Neural crest cell (in vitro differentiated cells): ENCODE measurements around the gene MRPL58. TPM values are rescaled to one million over a fixed set of nuclear protein-coding genes. Genes with fewer than 3 reads are reported as not detected.

Source experiments
- DNase-seq: peaks from one replicate; pipeline ENCODE4 v3.0.0; 2021; ENCODE audit warnings: low read depth, mixed read lengths, low spot score
- H3K27ac Mint-ChIP-seq: one replicate; pipeline ENCODE4 v1.8.0; 2021; ENCODE audit warnings: mild to moderate bottlenecking, mixed read lengths; ENCODE audit not compliant: unreplicated experiment
- H3K27me3 Mint-ChIP-seq: 2 replicates; pipeline ENCODE4 v1.8.0; 2021; ENCODE audit warnings: low read depth, mild to moderate bottlenecking, mixed read lengths
- H3K36me3 Mint-ChIP-seq: 2 replicates; pipeline ENCODE4 v1.8.0; 2021; ENCODE audit warnings: low read depth, mild to moderate bottlenecking, mixed read lengths
- H3K4me1 Mint-ChIP-seq: 2 replicates; pipeline ENCODE4 v1.8.0; 2021; ENCODE audit warnings: mixed read lengths
- H3K4me3 Mint-ChIP-seq: one replicate; pipeline ENCODE4 v1.8.0; 2021; ENCODE audit warnings: mild to moderate bottlenecking, mixed read lengths
- H3K9me3 Mint-ChIP-seq: 2 replicates; pipeline ENCODE4 v1.8.0; 2021; ENCODE audit warnings: mixed read lengths
- total RNA-seq: library from RNA; stranded (reverse); gene quantifications from 2 replicates; pipeline ENCODE4 v1.2.1, GENCODE V29; 2021
- TF ChIP-seq, protein P1 (sequence below): fragments of 200-600 bp; sonication (generic); conservative IDR thresholded peaks from 2 replicates; pipeline ENCODE4 v1.5.0; 2021; ENCODE audit warnings: antibody characterized with exemption, mild to moderate bottlenecking

The MRPL58 gene
- total RNA-seq, 1 donor from 2014 or later, result 35.3 TPM

DNA sequence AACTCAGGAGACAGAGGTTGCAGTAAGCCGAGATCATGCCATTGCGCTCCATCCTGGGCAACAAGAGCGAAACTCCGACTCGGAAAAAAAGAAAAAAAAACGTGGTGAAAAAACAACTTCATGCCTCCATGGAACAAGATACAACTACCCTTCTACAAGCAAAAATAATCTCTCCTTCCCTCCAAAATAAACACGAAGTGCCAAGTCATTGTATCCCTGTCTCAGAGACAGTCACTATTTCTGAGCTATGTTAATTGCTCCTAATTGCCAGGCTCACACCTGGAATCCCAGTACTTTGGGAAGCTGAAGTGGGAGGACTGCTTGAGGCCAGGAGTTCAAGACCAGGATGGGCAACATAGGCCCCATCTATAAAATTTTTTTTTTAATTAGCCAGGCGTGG lies 56.3 kb downstream of the MRPL58 start:
- DNase-seq, result no peak
- TF ChIP-seq, protein P1, sequence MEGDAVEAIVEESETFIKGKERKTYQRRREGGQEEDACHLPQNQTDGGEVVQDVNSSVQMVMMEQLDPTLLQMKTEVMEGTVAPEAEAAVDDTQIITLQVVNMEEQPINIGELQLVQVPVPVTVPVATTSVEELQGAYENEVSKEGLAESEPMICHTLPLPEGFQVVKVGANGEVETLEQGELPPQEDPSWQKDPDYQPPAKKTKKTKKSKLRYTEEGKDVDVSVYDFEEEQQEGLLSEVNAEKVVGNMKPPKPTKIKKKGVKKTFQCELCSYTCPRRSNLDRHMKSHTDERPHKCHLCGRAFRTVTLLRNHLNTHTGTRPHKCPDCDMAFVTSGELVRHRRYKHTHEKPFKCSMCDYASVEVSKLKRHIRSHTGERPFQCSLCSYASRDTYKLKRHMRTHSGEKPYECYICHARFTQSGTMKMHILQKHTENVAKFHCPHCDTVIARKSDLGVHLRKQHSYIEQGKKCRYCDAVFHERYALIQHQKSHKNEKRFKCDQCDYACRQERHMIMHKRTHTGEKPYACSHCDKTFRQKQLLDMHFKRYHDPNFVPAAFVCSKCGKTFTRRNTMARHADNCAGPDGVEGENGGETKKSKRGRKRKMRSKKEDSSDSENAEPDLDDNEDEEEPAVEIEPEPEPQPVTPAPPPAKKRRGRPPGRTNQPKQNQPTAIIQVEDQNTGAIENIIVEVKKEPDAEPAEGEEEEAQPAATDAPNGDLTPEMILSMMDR, result no peak
- H3K36me3 Mint-ChIP-seq, result no peaks in the 10 kb centered on the region
- H3K9me3 Mint-ChIP-seq, result no peaks in the 10 kb centered on the region
- no peaks in the 10 kb centered on the region for H3K27me3 Mint-ChIP-seq
- H3K27ac Mint-ChIP-seq, result no peak overlapping the region
- no peaks in the 10 kb centered on the region for H3K4me1 Mint-ChIP-seq
- no peak overlapping the region for H3K4me3 Mint-ChIP-seq

DNA sequence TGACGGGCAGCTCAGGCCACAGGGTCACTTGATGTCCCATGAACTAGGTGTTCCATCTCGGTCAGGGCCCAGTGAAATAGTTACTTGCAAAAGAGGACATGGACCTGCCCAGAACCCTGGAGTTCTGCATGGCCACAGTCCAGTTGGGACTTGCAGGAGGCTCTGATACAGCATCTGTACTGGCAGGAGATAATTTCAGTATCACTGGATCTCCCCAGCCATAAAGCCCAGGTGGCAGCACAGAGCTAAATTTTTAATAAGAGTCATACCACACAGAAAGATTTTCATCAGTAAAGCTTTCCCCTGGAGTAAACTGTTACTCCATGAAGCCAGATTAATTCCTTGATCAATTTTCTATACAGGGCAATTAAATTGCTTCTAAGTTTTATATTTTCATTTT lies 57.3 kb downstream of the MRPL58 start:
- no peaks in the 10 kb centered on the region for H3K4me1 Mint-ChIP-seq
- TF ChIP-seq, protein P1, result no peak
- no peaks in the 10 kb centered on the region for H3K27me3 Mint-ChIP-seq
- H3K27ac Mint-ChIP-seq, result no peak overlapping the region
- DNase-seq, result no peak
- H3K9me3 Mint-ChIP-seq, result no peaks in the 10 kb centered on the region
- H3K4me3 Mint-ChIP-seq, result no peak overlapping the region
- no peaks in the 10 kb centered on the region for H3K36me3 Mint-ChIP-seq

Other genes with a start within 250 kb of the MRPL58 start
- gene NAT9, start 236.3 kb upstream of the MRPL58 start, total RNA-seq, result 66.9 and 67.7 TPM in 2 replicates
- gene GRIN2C, start 152.8 kb upstream of the MRPL58 start, total RNA-seq, result 0.02 and 0.07 TPM in 2 replicates
- 13.3 and 14.8 TPM in 2 replicates for gene FDXR, start 139.7 kb upstream of the MRPL58 start, total RNA-seq
- not detected in 2 replicates for gene FADS6, start 119.0 kb upstream of the MRPL58 start, total RNA-seq
- gene USH1G, start 89.4 kb upstream of the MRPL58 start, total RNA-seq, result 0.14 TPM in 1 of 2 replicates, not detected in the other
- not detected in 2 replicates for gene OTOP2, start 88.4 kb upstream of the MRPL58 start, total RNA-seq
- not detected in 2 replicates for gene OTOP3, start 76.8 kb upstream of the MRPL58 start, total RNA-seq
- 11.8 and 14.6 TPM in 2 replicates for gene HID1, start 39.9 kb upstream of the MRPL58 start, total RNA-seq
- gene CDR2L, start 25.0 kb upstream of the MRPL58 start, total RNA-seq, result 24.0 and 24.1 TPM in 2 replicates
- gene ATP5PD, start 34.3 kb downstream of the MRPL58 start, total RNA-seq, result 198 and 208 TPM in 2 replicates
- gene KCTD2, start 34.6 kb downstream of the MRPL58 start, total RNA-seq, result 35.2 and 37.8 TPM in 2 replicates
- 6.0 and 7.3 TPM in 2 replicates for gene SLC16A5, start 75.3 kb downstream of the MRPL58 start, total RNA-seq
- 15.6 and 15.8 TPM in 2 replicates for gene ARMC7, start 97.3 kb downstream of the MRPL58 start, total RNA-seq
- 68.0 and 70.2 TPM in 2 replicates for gene NT5C, start 119.1 kb downstream of the MRPL58 start, total RNA-seq
- 319 and 334 TPM in 2 replicates for gene JPT1, start 141.8 kb downstream of the MRPL58 start, total RNA-seq
- 773 and 776 TPM in 2 replicates for gene SUMO2, start 170.3 kb downstream of the MRPL58 start, total RNA-seq
- 122 and 126 TPM in 2 replicates for gene NUP85, start 193.0 kb downstream of the MRPL58 start, total RNA-seq
- 57.2 and 59.0 TPM in 2 replicates for gene GGA3, start 248.9 kb downstream of the MRPL58 start, total RNA-seq
- gene MRPS7, start 249.2 kb downstream of the MRPL58 start, total RNA-seq, result 84.7 and 86.4 TPM in 2 replicates